DMS 273 (cell line): ENCODE data around the gene TET3.

Source experiments
- DNase-seq: peaks from one replicate; lab custom pipeline; 2025; ENCODE audit not compliant: unreplicated experiment; lab: John Stamatoyannopoulos, UW

Gene TET3

DNA sequence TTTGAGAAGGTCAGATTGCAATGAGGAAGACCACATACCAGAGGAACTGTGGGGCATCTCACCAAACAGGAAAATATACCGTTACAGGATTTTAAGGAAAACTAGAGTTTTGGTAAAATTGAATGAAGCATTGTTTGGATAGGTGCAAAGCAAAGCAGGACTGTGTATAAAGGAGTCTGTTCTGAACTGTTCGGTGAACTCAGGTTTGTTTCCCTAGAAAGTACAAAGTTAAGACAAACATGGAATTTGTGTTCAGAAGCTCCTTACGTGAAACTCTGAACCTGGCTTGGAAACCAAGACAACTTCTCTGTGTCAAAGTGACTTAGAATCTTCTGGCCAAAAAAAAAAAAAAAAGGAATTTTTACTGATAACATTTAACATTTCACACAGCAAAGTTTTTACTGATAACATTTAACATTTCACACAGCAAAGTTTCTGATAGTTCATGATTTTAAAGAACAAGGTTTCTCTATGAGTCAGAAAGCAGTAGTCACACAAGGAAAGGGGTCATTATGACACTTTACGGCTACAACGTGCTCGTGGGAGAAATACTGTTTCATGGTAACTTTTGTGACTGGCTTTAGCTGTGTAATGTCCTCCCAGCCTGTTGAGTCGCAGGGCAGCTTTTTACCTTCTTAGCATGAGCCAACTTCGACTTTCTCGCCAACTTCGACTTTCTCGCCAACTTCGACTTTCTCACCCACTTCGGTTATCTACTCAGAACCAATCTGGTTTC, 21.2 kb upstream of the TET3 start:
- no peak for DNase-seq

DNA sequence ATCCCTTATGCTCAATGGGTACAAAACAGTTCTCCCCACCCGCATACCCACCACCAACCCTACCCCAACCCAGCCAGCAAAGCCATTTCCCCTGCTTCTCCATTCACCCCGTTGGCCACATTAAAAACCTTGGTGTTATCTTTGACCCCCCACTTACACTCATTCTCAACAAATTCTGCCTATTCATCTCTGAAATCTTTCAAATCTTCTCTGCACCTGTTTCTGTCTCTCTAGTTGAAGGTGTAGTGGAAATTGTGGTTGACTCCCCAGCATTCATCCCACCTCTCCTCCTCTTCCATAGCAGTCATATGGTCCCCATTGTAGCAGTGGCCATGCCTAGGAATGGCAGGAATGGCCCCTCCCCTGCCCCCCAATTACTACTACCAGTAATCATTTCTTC, 20.5 kb upstream of the TET3 start:
- no peak for DNase-seq

- no peak for DNase-seq
Measured at GRCh38 chr2:73965053-73965452, 19.7 kb upstream of the TET3 start.

DNA sequence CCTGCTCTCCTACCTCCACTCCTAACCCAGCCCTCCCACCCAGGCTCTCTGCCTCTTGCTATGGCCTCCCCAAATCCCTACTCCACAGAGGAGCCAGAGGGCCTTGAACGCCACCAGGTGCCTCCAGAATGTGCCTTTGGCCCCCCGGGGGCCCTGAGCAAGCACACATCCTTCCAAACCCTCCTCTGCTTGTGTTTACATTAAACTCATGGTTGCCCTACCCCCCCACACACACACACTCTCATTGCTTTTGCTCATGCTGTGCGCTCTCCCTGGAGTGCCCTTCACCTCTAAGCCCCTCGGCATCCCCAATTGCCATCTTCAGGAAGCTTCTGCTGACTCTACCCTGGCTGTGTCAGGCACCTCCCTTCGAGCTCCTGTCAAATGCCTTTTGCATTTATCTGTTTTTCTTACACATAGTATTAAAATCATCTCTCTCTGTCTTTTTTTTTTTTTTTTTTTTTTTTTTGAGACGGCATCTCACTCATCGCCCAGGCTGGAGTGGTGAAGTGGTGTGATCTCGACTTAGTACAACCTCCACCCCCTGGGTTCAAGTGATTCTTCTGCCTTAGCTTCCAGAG, 16.3 kb upstream of the TET3 start:
- DNase-seq: no peak

- DNase-seq: no peak
Measured at GRCh38 chr2:73969356-73969755, 15.4 kb upstream of the TET3 start.

GRCh38 chr2:73970141-73970803, 14.4 kb upstream of the TET3 start:
- no peak for DNase-seq

DNA sequence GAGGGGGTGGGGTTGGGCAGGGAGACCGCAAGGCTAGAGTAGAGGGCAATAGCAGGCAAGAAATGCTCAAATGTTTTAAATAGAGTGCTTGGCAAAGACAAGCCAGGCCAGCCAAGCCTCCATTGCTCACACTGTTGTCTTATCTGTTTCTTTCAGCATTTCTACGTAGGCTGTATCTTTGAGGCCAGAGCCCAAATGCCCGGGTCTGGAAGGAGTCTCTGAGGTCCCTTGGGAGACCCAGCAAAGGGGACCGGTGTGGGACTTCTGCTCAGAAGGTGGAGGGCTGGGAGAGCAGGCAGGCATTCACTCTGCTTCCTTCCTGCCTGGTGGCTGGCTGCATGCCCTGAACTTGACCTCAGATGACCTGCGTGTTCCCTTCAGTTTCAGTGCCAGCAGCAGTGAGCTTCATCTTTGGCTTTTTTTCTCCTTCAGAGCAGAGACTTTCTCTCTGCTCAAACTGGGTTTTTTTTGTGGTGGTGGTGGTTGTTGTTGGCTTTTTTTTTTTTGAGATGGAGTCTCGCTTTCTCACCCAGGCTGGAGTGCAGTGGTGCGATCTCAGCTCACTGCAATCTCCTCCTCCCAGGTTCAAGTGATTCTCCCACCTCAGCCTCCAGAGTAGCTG, 13.7 kb upstream of the TET3 start:
- DNase-seq: peak; percentile 77

GRCh38 chr2:73971722-73972121, 13.0 kb upstream of the TET3 start:
- DNase-seq: no peak

GRCh38 chr2:73972846-73973245, 11.9 kb upstream of the TET3 start:
- no peak for DNase-seq

DNA sequence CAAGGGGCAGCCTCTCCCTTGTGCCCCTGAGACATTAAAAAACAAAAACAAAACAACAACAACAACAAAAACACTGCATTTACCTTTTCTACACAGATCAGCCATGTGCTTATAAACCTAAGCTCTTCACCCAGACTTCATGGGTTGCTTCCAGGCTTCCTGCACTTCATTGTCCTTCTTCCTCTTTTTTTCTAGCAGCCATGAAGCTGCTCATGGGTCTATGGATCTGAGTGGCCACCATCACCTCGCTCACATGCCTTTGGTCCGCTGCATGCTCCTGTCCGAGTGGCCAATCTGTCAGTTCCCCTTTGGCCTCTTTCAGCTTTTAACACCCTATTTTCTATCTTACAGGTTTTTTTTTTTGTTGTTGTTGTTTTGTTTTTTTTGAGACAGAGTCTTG, 9.0 kb upstream of the TET3 start:
- DNase-seq: no peak

- DNase-seq: no peak
Measured at GRCh38 chr2:73976803-73977202, 7.9 kb upstream of the TET3 start.

DNA sequence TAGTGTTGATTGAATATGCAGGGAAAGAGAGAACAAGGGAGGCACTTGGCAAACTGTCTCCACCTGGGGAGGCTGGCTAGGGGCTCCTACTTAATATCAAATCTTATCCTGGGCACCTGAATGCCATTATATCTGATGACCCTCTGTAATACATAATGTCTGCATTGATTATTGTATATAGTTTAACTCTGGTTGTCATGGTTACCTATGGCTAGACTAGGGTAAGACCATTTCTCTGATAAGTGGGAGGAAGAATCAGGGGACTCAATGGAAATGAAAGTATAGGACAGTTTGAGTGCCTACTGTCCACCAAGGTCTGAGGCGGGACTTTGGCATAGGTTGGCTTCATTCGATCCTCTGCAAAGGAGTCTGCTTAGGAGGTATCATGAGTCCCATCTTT, 7.2 kb upstream of the TET3 start:
- DNase-seq: no peak

- no peak for DNase-seq
Measured at GRCh38 chr2:73979021-73979420, 5.7 kb upstream of the TET3 start.

GRCh38 chr2:73979686-73980085, 5.0 kb upstream of the TET3 start:
- no peak for DNase-seq

- no peak for DNase-seq
Measured at GRCh38 chr2:73980566-73980965, 4.1 kb upstream of the TET3 start.

DNA sequence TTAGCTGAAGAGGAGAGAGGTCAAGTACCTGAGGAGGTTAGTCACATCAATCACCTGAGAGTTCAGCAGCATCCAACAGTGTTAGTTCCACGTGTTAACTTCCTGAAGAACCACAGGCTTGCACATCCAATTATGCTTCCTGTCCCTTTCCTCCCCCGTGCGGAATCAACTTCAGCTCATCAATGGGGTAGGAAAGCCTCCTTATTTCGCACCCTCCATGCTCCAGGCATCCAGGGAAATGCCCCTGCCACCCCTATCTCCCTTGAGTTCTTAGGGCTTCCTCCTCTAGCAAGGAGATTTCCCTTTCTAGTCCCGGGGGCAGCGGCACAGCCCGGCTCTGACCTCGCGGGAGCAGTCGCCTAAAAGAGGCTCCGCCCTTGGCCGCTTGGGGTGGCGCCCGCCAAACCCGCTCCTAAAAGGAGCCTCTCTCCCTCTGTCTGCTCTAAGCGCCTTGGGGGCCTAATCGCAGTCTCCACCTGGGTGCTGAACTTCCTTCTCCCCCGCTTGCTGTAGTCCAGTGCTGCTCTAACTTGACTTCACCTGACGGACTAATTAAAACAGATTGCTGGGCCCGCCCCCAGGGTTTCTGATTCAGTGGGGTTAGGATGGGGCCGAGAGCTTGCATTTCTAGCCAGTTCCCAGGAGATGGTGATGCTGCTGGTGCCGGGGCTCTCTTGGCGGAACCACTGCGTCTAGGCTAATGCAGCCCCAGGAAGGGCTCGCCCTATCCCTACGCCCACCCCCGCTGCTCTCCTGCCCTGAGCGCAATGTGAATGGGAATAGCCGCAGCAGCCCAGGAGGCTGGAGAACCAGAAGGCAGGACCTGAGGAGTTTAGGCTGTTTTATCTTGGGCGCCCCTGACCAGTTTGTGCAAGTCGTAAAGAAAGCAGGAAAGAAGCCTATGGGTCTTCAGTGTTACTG, 3.4 kb upstream of the TET3 start:
- DNase-seq: peak; percentile 90

DNA sequence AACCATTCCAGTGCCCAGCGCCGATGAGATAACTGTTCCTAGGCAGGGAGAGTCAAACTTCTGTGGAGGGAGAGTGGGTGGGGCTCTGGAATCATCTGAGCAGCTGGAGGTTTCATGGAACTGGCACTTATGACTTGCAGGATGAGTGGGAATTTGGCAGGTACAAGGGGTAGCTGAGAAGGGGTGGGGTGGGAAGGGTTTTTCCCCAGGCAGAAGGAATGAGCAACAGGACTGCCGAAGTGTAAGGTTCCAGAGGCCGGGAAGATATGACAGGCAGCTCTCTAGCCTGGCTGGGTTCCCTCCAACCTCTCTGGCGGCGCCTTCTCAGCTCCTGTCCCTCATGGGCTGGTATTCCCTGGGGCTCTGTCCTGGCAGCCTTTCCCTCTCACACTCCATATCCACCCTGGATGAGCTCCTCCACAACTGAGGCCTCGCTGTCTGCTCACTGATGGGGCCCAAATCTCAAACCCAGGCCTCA, 2.5 kb upstream of the TET3 start:
- DNase-seq: peak; percentile 95

GRCh38 chr2:73983322-73984202, 1.1 kb upstream of the TET3 start:
- DNase-seq: peak; percentile 52

DNA sequence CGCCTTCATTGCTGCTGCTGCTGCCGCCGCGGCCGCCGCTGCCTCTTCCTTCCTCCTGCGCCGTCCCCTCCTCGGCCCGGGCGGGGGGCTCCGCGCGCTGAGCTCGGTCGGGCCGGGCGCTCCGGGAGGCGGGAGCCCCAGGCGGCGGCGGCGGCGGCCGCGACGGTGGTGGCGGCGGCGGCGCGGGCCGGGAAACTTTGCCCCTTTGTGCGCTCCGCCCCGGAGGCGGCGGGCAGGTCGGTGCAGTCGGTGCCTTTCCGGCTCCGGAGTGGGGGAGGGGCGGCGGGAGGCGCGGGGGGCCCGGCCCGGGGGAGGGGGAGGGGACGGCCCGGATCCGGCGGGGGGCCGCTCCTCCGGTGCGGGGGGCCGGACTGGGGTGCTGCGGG, 205 bp downstream of the TET3 start:
- peak; percentile 76 for DNase-seq
